Measurements from ENCODE around the gene IMMP2L.
"Not testable (repeated sequence)": the region's sequence is repeated elsewhere in the genome, so short reads cannot be mapped to it uniquely, and the experiment has no call there.

IMMP2L gene

DNA sequence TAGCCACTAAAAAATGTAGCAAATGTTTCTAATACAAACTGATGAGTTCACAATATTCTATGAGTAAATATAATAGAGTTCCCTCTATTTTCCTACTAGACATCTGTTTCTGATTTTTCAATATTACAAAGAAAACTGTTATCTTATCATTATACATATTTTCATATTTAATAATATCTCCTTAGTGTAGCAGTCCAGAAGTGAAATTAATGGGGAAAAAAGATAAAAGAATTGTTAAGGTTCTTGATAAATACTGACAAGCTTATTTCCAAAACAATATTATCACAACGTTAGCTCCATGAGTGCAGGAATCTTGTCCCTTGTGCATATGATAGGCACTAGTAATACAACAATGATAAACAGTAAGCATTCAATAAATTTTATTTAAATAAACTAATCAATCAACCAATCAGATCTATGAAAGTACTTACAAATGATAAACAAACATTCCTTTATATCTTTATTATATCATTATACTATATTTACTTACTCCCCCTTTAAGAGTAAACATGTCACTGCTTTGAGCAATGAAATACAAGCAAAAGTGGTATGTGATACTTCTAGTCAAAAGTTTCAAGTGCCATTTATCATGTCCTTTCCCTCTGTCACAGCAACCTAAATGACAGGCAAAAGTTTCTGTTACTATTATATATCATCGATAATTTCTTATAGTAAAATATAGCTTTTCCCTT, 103.1 kb downstream of the IMMP2L start:
- DNase-seq (ENCODE audit: low read depth): no peak

DNA sequence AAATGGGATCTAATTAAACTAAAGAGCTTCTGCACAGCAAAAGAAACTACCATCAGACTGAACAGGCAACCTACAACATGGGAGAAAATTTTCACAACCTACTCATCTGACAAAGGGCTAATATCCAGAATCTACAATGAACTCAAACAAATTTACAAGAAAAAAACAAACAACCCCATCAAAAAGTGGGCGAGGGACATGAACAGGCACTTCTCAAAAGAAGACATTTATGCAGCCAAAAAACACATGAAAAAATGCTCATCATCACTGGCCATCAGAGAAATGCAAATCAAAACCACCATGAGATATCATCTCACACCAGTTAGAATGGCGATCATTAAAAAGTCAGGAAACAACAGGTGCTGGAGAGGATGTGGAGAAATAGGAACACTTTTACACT, 111.6 kb downstream of the IMMP2L start:
- not testable (repeated sequence) for DNase-seq (ENCODE audit: low read depth)

DNA sequence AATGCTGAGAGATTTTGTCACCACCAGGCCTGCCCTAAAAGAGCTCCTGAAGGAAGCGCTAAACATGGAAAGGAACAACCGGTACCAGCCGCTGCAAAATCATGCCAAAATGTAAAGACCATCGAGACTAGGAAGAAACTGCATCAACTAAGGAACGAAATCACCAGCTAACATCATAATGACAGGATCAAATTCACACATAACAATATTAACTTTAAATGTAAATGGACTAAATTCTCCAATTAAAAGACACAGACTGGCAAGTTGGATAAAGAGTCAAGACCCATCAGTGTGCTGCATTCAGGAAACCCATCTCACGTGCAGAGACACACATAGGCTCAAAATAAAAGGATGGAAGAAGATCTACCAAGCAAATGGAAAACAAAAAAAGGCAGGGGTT, 114.8 kb downstream of the IMMP2L start:
- not testable (repeated sequence) for DNase-seq (ENCODE audit: low read depth)

DNA sequence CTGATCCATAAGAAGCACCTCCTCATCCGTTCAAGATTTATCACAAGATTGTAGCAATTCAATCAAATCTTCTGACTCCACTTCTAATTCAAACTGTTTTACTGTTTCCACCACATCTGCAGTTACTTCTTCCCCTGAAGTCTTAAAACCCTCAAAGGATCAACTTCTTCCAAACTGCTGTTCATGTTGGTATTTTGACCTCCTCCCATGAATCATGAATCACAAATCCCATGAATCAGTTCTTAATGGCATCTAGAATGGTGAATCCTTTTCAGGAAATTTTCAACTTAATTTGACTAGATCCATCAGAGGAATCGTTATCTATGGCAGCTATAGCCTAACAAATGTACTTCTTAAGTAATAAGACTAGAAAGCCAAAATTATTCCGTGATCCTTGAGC, 122.3 kb downstream of the IMMP2L start:
- peak; percentile 62 for DNase-seq (ENCODE audit: low read depth)

DNA sequence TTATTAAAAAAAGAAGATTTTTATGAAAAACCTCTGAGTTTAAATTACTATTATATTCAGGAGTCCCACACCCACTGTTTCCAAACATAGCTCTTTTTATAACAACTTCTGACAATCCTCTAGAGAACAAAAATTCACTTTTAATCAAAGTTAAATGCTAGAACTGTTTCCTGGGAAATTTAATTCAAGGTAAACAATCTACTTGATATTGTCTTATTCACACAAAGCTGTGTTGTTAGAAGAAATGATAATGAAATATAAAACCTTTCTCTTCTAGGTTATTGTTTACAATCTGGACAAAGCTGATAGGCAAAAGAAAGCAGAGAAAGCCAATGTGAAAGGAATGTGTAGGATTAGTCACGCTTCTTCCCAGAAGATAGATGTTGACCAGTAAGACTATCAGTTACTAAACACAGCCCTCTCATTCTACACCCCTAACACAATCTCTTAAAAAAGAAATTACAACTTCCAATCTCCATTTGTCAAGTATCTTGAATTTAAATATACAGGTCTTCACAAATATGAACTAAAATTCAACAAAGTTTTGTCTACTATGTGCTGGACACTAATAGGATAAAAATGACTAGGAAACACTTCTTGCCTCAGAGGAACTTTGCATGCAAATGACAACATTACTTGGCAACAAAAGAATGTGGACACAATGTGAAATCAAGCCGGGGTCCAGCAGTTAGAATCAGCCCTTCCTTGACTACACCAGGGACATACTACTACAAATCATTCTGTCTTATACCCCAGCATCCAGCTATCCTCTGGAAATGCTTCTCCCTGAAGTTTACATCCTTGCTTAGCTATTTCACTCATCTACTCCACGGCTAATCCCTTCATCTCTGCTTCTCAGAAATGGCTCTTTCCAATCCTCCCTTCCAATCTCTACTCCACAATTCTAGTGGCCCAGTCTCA, 123.7 kb downstream of the IMMP2L start:
- DNase-seq (ENCODE audit: low read depth): peak; percentile 79

DNA sequence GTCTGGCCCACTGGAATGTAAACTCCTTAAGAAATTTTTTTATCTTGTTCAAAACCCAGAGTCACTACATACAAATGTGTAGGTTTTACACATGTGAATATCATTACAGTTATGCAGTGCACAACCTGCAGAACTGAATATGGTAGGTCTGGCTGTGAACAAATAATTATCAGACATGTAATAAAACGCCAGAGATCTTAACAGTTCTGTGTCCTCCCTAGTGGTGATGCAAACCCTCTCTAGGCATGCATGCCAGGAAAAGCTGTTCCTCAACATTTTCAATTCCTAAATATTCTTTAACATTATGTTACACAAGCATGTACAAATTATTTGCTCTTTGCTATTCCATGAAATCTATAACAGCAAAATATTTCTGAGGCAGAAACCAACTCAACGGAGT, 124.6 kb downstream of the IMMP2L start:
- no peak for DNase-seq (ENCODE audit: low read depth)

DNA sequence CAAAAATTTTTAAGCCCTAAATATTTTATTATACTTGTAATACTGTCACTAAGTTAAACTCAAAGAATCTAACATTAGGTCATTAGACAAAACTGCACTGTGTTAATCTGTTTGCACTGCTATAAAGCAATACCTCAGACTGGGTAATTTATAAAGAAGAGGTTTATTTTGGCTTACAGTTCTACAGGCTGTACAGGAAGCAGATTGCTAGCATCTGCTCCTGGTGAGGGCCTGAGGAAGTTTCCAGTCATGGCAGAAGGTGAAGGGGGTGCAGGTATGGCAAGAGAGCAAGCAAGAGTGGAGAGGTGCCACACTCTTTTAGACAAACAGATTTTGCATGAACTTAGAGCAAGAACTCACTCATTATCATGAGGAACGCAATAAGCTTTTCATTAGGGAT, 125.7 kb downstream of the IMMP2L start:
- no peak for DNase-seq (ENCODE audit: low read depth)

DNA sequence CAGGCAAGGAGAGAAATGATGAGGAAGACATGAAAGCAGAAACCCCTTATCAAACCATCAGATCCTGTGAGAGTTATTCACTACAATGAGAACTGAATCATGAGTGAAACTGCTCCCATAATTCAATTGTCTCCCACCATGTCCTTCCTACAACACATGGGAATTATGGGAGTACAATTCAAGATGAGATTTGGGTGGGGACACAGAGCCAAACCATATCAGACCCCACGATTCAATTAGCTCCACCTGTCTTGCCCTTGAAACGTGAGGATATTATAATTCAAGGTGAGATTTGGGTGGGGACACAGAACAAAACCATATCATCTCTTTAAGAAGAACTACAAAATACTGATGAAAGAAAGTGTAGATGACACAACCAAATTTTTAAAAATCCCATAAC, 128.9 kb downstream of the IMMP2L start:
- DNase-seq (ENCODE audit: low read depth): no peak

DNA sequence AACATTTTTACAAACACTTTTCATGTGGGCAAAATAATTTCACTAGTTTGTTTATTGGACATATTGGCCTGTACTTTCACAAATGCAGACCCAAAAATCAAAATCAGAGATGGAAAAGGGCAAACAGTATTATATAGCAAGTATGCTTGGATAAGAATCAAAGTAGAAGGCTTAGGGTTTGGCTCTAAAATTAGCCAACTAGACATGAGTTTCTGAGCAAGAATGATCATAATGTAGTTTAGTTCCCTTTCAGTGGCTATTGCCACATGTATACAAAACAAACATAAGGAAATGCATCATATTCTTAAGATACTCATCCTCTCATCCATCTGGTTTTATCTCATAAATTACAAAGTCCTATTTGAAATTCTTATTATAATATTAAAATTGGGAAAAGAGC, 132.5 kb downstream of the IMMP2L start:
- peak; percentile 53 for DNase-seq (ENCODE audit: low read depth)

DNA sequence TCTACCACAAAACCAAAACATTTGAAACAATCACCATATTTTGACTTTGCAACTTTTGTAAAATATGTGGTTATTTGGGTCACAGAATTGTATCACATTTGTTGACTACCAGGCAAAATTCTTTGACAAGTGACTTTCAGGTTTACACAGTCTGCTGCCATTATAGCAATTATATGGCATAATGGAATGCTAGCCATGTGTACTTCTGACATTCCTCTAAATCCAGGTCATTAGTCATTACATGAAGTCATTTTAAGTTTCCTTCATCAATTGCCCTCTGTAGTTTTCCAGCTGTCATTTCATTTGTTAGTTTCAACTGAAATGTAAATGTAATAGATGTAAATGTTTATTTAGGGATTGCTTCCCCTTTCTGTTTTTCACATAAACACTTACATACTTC, 137.5 kb downstream of the IMMP2L start:
- peak; percentile 71 for DNase-seq (ENCODE audit: low read depth)

DNA sequence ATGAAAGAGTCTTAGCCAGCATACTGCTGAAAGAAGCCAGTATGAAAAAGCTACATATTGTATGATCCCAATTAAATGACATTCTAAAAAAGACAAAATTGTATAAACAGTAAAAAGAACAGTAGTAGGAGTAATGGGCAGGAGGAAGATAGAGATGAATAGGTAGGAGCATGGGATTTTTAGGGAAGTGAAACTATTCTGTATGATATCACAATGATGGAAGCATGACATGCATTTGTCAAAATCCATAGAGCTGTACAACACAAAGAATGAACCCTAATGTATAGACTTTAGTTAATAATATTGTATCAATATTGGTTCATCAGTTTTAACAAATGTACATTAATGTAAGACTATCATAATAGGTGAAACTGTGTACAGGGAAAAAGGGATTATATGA, 147.9 kb downstream of the IMMP2L start:
- DNase-seq (ENCODE audit: low read depth): no peak

DNA sequence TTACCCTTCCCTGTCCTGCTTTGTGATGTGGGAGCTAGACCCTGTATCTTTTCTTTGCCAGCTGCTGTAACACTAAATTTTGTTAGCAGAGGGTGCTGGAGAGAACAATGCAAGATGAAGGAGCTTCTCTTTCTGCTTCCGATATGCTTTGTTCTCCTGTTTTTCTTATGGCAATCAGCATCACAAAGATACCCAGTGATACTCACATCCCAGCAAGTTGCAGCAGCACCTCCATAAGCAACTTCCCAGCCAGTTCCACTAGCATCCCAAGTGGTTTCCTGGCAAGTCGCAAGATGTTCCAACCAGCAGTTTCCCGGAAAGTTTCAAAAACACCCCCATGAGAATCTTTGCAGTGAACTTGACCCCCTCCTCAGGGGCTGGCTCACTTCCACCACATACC, 148.6 kb downstream of the IMMP2L start:
- DNase-seq (ENCODE audit: low read depth): no peak

DNA sequence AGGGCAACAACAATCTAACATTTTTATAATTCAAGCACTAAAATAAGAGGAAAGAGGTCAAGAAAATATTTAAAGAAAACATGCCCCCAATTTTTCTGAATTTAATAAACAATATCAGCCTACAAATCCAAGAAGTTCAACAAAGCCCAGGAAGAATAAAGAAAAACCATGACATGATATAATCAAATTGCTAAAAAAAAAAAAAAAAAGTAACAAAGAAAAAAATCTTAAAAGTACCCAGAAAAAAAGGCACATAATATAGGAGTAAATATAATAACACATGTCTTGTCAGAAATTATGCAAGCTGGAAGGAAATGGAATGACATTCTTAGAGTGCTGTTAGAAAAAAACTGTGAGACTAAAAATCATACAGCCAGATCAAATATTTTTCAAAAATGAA, 151.4 kb downstream of the IMMP2L start:
- no peak for DNase-seq (ENCODE audit: low read depth)

DNA sequence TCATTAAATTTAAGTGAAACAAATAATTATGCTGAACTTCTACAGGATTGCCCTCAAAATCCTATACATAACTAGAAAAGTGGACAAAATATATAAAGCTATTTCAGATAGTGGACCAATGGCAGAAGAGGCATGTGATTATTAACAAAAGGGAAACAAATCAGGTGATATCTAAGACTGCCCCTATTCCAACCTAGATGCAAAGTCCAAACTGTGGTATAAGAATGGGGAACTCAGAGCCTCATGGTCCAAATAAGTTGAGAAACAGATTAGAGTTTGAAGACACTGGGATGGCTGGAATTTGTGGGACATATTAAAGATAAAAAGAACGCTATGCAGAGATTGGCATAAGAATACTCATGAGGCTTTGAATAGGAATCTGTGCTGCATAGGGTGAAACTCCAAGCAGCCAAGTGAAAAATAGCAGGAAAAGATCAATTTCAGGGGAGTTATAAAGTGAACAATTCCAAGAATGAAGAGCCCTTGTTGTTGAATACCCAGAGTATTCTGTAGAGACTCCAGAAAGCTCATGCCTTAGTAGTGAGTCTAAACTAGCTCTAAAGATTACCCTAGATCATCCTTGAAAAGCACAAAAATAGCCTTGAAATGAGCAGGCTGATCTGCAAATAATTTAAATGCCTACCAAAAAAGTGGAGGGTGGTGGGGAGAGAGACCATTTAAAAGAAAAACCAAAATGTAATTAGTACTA, 152.4 kb downstream of the IMMP2L start:
- DNase-seq (ENCODE audit: low read depth): peak; percentile 83

DNA sequence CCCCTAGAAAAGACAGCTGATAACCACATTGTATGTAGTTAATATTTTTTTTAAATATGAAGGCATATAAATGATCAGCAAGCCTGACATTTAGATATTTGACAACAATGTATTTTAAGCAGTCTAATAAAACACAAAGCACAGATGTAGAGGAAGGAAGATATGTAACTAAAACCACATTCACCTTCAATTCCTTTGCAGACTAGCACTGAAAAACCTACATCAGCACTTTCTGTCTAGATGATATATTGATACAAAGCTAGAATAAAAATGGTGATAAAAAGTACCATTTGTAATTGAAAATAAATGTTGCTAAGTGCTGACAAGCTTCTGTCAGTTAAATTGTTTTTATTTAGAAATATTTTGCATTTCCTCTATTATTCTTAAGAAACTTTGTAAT, 153.6 kb downstream of the IMMP2L start:
- DNase-seq (ENCODE audit: low read depth): no peak

DNA sequence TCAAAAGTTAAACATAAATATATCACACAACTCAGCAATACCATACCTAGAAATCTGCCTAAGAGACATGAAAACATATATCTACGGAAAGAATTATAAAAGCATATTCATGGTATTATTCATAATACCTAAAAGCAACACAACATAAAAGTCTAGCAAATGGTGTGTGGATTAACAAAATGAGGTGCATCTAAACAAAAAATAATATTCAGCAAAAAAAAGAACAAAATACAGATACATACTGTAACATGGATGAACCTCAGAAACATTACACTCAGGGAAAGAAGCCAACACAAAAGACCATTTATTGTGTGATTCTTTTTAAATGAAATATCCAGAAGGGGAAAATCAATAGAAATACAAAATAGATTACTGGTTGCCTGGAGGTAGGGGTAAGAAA, 155.0 kb downstream of the IMMP2L start:
- DNase-seq (ENCODE audit: low read depth): no peak

DNA sequence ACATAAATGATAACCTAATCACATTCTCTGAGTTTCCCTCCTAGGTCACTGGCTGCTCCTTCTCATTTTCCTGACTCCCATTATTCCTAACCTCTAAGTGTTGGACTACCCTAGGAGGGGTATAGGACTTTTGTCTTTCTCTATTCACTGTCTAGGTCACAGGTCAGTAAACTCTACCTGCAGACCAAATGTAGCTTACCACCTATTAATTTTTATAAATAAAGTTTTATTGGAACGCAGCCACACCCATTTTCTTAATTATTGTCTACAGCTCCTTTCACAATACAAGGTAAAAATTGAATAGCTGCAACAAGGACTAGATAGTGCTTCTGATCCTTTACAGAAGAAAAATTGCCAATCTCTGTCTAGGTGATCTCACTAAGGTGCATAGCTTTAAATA, 156.7 kb downstream of the IMMP2L start:
- no peak for DNase-seq (ENCODE audit: low read depth)

DNA sequence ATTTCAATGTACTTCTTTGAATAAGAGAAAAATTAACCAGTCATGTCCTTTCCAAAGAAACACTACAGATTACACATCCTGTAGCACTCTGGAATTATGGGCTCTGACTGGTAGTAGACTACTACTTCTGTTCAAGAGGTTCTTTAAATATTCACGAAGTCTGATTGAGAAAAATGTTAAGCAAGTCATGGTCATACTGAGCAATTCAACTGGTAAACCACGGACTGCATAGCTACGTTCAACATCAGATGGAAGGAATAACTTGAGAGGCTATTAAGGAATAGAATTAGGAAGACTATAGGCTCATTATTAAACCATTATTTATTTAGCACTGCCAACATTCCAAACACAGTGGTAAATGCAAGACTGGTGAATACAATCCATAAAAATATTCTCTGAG, 160.8 kb downstream of the IMMP2L start:
- DNase-seq (ENCODE audit: low read depth): peak; percentile 51

DNA sequence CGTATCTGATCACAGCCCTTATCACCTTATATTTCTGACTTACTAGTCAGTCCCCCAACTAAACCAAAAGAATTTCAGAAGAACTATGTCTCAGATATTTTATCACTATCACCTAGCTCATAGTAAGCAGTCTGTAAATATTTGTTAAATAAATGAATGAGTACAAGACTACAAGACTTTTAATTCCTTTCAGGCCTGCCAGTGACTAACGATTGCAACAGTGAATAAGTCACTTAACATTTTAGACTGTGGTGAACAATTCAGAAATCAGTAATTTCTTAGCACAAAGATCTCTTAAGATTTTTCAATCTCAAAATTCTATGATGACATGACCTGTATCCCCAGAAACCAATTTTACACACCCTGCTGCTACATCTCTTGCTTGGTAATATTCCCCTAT, 162.2 kb downstream of the IMMP2L start:
- no peak for DNase-seq (ENCODE audit: low read depth)

DNA sequence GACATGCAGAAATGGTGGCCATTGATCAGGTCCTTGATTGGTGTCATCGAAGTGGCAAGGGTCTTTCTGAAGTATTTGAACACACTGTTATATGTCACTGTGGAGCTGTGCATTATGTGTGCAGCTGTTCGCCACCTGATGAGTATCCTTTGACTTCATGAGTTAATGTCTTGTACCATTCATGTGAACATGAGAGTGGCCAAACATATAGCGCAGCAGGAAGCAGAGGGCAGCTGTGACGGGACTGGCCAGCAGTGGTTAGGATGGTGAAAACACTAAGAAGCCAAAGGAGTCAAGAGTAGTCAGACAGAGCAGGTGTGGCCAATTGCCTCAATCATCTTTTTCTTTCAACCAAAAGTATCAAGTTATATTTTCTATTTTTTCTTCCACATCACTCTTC, 167.4 kb downstream of the IMMP2L start:
- no peak for DNase-seq (ENCODE audit: low read depth)

DNA sequence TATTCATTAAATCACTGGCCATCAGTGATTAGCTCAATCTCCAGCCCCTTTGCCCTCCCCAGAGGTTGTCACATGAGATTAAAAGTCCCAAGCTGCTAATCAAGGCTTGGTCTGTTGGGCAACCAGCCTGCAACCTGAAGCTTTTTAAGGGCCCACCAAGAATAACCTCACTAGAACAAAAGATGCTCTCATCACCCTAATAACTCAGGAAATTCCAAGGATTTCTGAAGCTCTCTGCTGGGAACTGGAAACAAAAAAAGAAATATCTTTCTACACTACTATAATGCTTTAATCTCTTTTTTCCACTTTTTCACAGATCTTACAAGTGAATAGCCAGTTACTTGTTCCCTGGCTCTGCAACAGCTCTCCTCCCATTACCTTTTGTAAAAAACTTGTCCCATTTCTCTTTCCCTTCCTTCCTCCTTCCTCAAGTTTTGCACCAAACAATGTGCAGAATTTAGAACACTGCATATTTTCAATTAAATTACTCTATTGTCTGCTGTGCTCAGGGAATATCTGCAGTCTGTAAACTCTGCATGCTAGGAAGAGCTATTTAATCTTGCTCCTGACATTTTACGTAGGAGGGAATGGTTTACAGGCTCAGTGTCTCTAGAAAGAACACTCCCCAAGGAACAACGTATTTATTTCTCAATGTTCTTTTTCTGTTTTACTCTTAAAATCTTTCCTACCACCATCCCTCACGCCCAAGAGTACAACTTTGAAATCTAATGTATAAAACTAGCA, 169.1 kb downstream of the IMMP2L start:
- peak; percentile 68 for DNase-seq (ENCODE audit: low read depth)

DNA sequence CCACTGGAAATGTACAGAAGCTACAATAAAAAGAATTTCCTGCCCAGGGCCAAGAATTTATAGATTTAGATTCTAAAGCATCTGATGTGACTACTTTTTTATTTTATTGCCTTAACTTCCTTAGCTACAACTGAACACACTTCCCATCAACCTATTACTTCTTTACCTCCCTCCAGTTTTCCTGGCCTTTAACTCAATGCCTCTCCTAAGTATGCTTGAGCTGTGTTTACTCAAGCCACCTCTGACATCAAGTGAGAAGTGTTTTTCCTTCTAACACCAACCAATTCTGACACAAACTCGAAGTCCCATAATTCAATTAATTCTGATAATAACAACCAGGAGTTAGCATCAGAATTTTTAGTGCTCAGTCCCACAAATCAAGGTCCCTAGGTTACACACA, 170.0 kb downstream of the IMMP2L start:
- DNase-seq (ENCODE audit: low read depth): no peak

Data from EH (cell line).